OCI-LY3 (cell line): ENCODE measurements around the gene PREP.

ENCODE experiments used
- CTCF ChIP-seq: fragments of 200-600, 300-600 bp; sonication (generic); IDR thresholded peaks from 2 replicates; pipeline ENCODE4 v1.5.1; 2014; ENCODE audit warnings: antibody characterized with exemption, low read length, low read depth
- EZH2phosphoT487 ChIP-seq: fragments of 200-600 bp; shearing (Covaris generic); IDR thresholded peaks from 2 replicates; pipeline ENCODE4 v1.6.1; 2018; ENCODE audit warnings: antibody characterized with exemption, mixed run types, low read depth

- TF ChIP-seq CTCF (no peak), EZH2phosphoT487 (no peak)
Measured at GRCh38 chr6:105384004-105384403, 18.9 kb downstream of the PREP start.
